DMS153 treated with DMSO at 0.1 percent for 48 hours (cell line): Measurements from ENCODE around the gene MRPL49.

Experiments used
- DNase-seq: peaks from one replicate; lab custom pipeline; 2025; ENCODE audit not compliant: unreplicated experiment; lab: John Stamatoyannopoulos, UW

Gene MRPL49

GRCh38 chr11:65102142-65103095, 19.7 kb upstream of the MRPL49 start:
- DNase-seq: no peak

- no peak for DNase-seq
These were observed 18.6 kb upstream of the MRPL49 start for GRCh38 chr11:65103476-65103875.

- no peak for DNase-seq
These were observed 17.5 kb upstream of the MRPL49 start for GRCh38 chr11:65104628-65105027.

- no peak for DNase-seq
These were observed 15.0 kb upstream of the MRPL49 start for GRCh38 chr11:65107078-65107477.

GRCh38 chr11:65107751-65108468, 14.2 kb upstream of the MRPL49 start:
- no peak for DNase-seq

- no peak for DNase-seq
These were observed 13.5 kb upstream of the MRPL49 start for GRCh38 chr11:65108469-65109123.

- DNase-seq: no peak
These were observed 12.6 kb upstream of the MRPL49 start for GRCh38 chr11:65109231-65110198.

- peak; percentile 67 for DNase-seq
These were observed 11.7 kb upstream of the MRPL49 start for GRCh38 chr11:65110354-65110861.

GRCh38 chr11:65111159-65111743, 10.9 kb upstream of the MRPL49 start:
- DNase-seq: no peak

- DNase-seq: peak; percentile 89
These were observed 10.2 kb upstream of the MRPL49 start, which contains the start of gene TM7SF2 for GRCh38 chr11:65111744-65112545. Gene TM7SF2, plus strand, starts transcription at chr11:65111872. Its CDS starts 144 bp downstream, at chr11:65112016.

GRCh38 chr11:65112546-65113360, 9.4 kb upstream of the MRPL49 start:
- DNase-seq: peak; percentile 20

- DNase-seq: no peak
These were observed 8.8 kb upstream of the MRPL49 start for GRCh38 chr11:65113361-65113756.

- DNase-seq: no peak
These were observed 8.3 kb upstream of the MRPL49 start for GRCh38 chr11:65113839-65114238.

GRCh38 chr11:65114538-65115171, 7.5 kb upstream of the MRPL49 start:
- no peak for DNase-seq

- no peak for DNase-seq
These were observed 6.6 kb upstream of the MRPL49 start for GRCh38 chr11:65115361-65116082.

- DNase-seq: no peak
These were observed 5.5 kb upstream of the MRPL49 start for GRCh38 chr11:65116370-65117205.
